Measurements from ENCODE around the gene CSF1R. TPM values are rescaled to one million over a fixed set of nuclear protein-coding genes. Genes with fewer than 3 reads are reported as not detected.
A peak's percentile ranks its signal among the peaks of the same experiment; 100 is the strongest.

CSF1R gene
- total and polyA plus RNA-seq, 8 donors, result 3.0 to 235 (median 25.2) TPM

GRCh38 chr5:150133581-150134197, 47.3 kb upstream of the CSF1R start:
- Histone ChIP-seq H3K27ac (no peak overlapping the region), H3K36me3 (peaks cover 3 to 37% (median 21%) of the 10 kb centered on the region in 4 donors), H3K27me3 (no peaks in the 10 kb centered on the region), H3K9me3 (no peaks in the 10 kb centered on the region), H3K4me1 (peaks cover 29 to 45% (median 33%) of the 10 kb centered on the region in 4 donors), H3K4me3 (no peak overlapping the region)
- no peak for DNase-seq
- WGBS, 5 donors, result 73 to 82% (median 76%) methylated on average over 9 to 16 of the region's 16 CpGs
- intact Hi-C loops (cut with DNase I; ENCODE audit: low total_unique reads), result loop anchor here (5.0 kb wide), 1 partner anchor 84 kb away; no protein-coding TSS in a partner anchor
- TF ChIP-seq POLR2A (IDR thresholded peaks at IDR 0.05) (no peak), POLR2AphosphoS5 (IDR thresholded peaks at IDR 0.05) (no peak), CTCF (IDR thresholded peaks at IDR 0.05) (no peak), EP300 (IDR thresholded peaks at IDR 0.05) (no peak)

DNA sequence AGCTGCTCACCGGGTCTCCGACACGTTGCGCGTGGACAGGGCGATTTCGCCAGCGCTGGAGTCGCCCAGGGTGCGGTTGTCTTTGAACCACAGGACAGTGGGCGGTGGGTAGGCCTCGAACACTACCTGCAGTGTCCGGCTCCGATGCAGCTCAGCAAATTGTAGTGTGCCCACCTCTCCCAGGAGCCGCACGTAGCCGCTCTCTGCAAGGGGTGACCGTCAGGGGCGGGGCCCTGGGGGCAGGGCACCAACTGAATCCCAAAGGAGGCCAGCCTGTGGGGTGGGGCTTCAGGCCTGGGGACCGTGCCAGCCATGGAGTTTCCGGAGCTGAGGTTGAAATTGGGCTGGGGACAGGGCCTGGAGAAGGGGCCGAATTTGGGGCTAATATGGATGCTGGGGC, 46.4 kb upstream of the CSF1R start:
- no peak for DNase-seq
- H3K27ac ChIP-seq, result peak overlapping the region in 3 of 5 donors; percentile 5 to 20 (median 13)
- intact Hi-C loops (cut with DNase I; ENCODE audit: low total_unique reads), result loop anchor here (5.0 kb wide), 1 partner anchor 85 kb away; no protein-coding TSS in a partner anchor

DNA sequence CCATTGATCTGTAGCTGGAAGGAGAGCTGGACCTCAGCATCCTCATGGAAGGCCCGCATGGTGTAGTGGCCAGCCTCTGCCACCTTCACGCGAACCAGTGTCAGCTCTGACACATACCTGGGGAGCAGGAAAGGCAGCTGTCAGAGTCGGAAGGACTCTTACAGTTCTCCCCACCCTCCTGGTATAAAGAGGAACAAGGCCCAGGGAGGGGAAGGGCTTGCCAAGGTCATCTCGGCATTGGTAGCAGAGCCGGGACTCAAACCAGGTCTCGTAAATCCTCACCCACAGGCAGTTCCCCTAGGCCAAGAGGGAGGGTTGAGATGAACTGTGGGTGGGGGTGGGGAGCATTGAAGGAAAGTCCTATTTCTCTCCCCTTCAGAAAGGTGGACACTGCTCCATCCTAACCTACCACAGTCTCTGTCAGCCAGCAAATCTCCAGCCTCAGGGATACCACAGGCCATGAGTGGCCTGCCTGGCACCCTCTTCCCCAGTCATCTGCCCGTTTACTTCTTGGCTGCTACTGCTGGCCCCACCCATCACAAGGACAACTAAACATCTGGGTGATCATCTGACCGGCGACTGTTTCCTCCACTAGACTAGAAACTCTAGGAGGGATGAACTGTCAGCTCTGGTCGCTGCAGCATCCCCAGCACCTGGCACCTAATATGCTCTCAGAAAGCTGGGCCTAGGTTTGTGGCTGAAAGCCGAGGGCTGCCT, 45.8 kb upstream of the CSF1R start:
- TF ChIP-seq EP300 (IDR thresholded peaks at IDR 0.05), result no peak
- TF ChIP-seq POLR2AphosphoS5 (IDR thresholded peaks at IDR 0.05), result no peak
- no peak for TF ChIP-seq CTCF (IDR thresholded peaks at IDR 0.05)
- TF ChIP-seq POLR2A (IDR thresholded peaks at IDR 0.05), result no peak
- DNase-seq, result no peak
- Histone ChIP-seq H3K36me3 (peaks cover 3 to 42% (median 23%) of the 10 kb centered on the region in 4 donors), H3K4me1 (peaks cover 14 to 30% (median 18%) of the 10 kb centered on the region in 4 donors), H3K9me3 (no peaks in the 10 kb centered on the region), H3K27me3 (no peaks in the 10 kb centered on the region), H3K27ac (peak overlapping the region in 2 of 5 donors; percentile 5 to 20), H3K4me3 (no peak overlapping the region)
- intact Hi-C loops (cut with DNase I; ENCODE audit: low total_unique reads), result loop anchor here (5.0 kb wide), 1 partner anchor 85 kb away; no protein-coding TSS in a partner anchor
- WGBS, 5 donors, result 62 to 71% (median 66%) methylated on average over 12 of the region's 12 CpGs

More for the DNA sequence above, 46.4 kb upstream of the CSF1R start:
- WGBS, 5 donors, result 86 to 91% (median 89%) methylated on average over 14 to 22 of the region's 22 CpGs
- Histone ChIP-seq H3K9me3 (no peaks in the 10 kb centered on the region), H3K27me3 (no peaks in the 10 kb centered on the region), H3K4me1 (peaks cover 20 to 36% (median 24%) of the 10 kb centered on the region in 4 donors), H3K36me3 (peaks cover 3 to 42% (median 22%) of the 10 kb centered on the region in 4 donors), H3K4me3 (no peak overlapping the region)
- TF ChIP-seq POLR2A (IDR thresholded peaks at IDR 0.05) (no peak), EP300 (IDR thresholded peaks at IDR 0.05) (no peak), POLR2AphosphoS5 (IDR thresholded peaks at IDR 0.05) (no peak), CTCF (IDR thresholded peaks at IDR 0.05) (no peak)

GRCh38 chr5:150131461-150131860, 45.1 kb upstream of the CSF1R start:
- no peaks in the 10 kb centered on the region for H3K9me3 ChIP-seq
- WGBS, 5 donors, result 87 to 94% (median 89%) methylated on average over 4 of the region's 4 CpGs
- H3K4me3 ChIP-seq, result no peak overlapping the region
- H3K27ac ChIP-seq, result no peak overlapping the region
- H3K27me3 ChIP-seq, result no peaks in the 10 kb centered on the region
- intact Hi-C loops (cut with DNase I; ENCODE audit: low total_unique reads), result loop anchor here (5.0 kb wide), 1 partner anchor 86 kb away; no protein-coding TSS in a partner anchor
- no peak for DNase-seq
- no peak for TF ChIP-seq POLR2AphosphoS5 (IDR thresholded peaks at IDR 0.05)
- TF ChIP-seq EP300 (IDR thresholded peaks at IDR 0.05), result no peak
- H3K4me1 ChIP-seq, result peaks cover 9 to 23% (median 12%) of the 10 kb centered on the region in 4 donors
- H3K36me3 ChIP-seq, result peaks cover 3 to 49% (median 26%) of the 10 kb centered on the region in 4 donors

Measured in stomach (tissue), 9 donors.